Colonic mucosa (tissue), 4 donors: ENCODE results near the gene SPRYD3. TPM values are rescaled to one million over a fixed set of nuclear protein-coding genes. Genes with fewer than 3 reads are reported as not detected.
"Not testable (repeated sequence)": the region's sequence is repeated elsewhere in the genome, so short reads cannot be mapped to it uniquely, and the experiment has no call there.

Experiments used
- DNase-seq: peaks from one replicate; pipeline ENCODE4 v3.0.0-alpha.2; 2020
- H3K27ac ChIP-seq: fragments of 200-600 bp; one replicate; pipeline ENCODE4 v1.8.0; 2021
- H3K27me3 ChIP-seq: fragments of 200-600 bp; one replicate; pipeline ENCODE4 v1.8.0; 2021
- H3K36me3 ChIP-seq: fragments of 200-600 bp; one replicate; pipeline ENCODE4 v1.8.0; 2021
- H3K4me1 ChIP-seq: fragments of 200-600 bp; one replicate; pipeline ENCODE4 v1.8.0; 2021; ENCODE audit warnings: mild to moderate bottlenecking
- H3K4me3 ChIP-seq: fragments of 200-600 bp; one replicate; pipeline ENCODE4 v1.8.0; 2021
- H3K9ac ChIP-seq, 2 donors: one replicate each; pipeline ENCODE4 v1.7.0; 2013; ENCODE audit warnings: control low read depth in 2 of 2, low read depth in 2 of 2, low read length in 2 of 2
- H3K9me3 ChIP-seq: fragments of 200-600 bp; one replicate; pipeline ENCODE4 v1.8.0; 2021
- CTCF ChIP-seq: fragments of 200-600 bp; IDR thresholded peaks from one replicate; pipeline ENCODE4 v1.8.0; 2022; ENCODE audit warnings: antibody characterized with exemption, mild to moderate bottlenecking
- intact Hi-C: fragments of 100-400 bp; cut with DNase I; formaldehyde crosslinking; loops from one replicate; pipeline ENCODE4 v1.14.1; 2022
- total RNA-seq, 2 donors: library from RNA; stranded (reverse); fragmentation: NEBNext Ultra II Directional in 1 of 2; extraction: Animal tissue kit (Norgen Biotek cat#: 25700) in 1 of 2; gene quantifications; one replicate each; pipeline ENCODE4 v1.2.1, GENCODE V29; 2021
- donor health status: healthy.
- donor health status: DM: no; HTN: no; CAD: no.
- donor health status: DM: no; HTN: no; CAD: no.

SPRYD3 gene
- total RNA-seq, 2 donors from 2014 or later = 32.5 to 35.0 TPM

- Histone ChIP-seq H3K27ac (no peak overlapping the region), H3K4me3 (no peak overlapping the region), H3K9ac (no peak overlapping the region), H3K4me1 (no peaks in the 10 kb centered on the region), H3K9me3 (no peaks in the 10 kb centered on the region), H3K36me3 (no peaks in the 10 kb centered on the region), H3K27me3 (no peaks in the 10 kb centered on the region)
- no peak for TF ChIP-seq CTCF
- no peak for DNase-seq
- intact Hi-C loops = no loop called here
Measured at GRCh38 chr12:53113136-53113705, 34.0 kb upstream of the SPRYD3 start.

- H3K9me3 ChIP-seq, H3K9ac ChIP-seq, intact Hi-C loops, H3K27ac ChIP-seq, H3K36me3 ChIP-seq, H3K4me1 ChIP-seq, H3K4me3 ChIP-seq, H3K27me3 ChIP-seq, DNase-seq: not testable (repeated sequence)
Measured at GRCh38 chr12:53112431-53112830, 33.2 kb upstream of the SPRYD3 start.

GRCh38 chr12:53107122-53107521 is 27.9 kb upstream of the SPRYD3 start:
- Histone ChIP-seq H3K27me3 (no peaks in the 10 kb centered on the region), H3K9me3 (no peaks in the 10 kb centered on the region), H3K27ac (no peak overlapping the region), H3K9ac (no peak overlapping the region), H3K4me1 (peaks cover 6% of the 10 kb centered on the region), H3K36me3 (no peaks in the 10 kb centered on the region), H3K4me3 (no peak overlapping the region)
- intact Hi-C loops = no loop called here
- no peak for TF ChIP-seq CTCF
- no peak for DNase-seq

- TF ChIP-seq CTCF = no peak
- H3K4me1 ChIP-seq = peaks cover 6% of the 10 kb centered on the region
- intact Hi-C loops = no loop called here
- no peak overlapping the region for H3K27ac ChIP-seq
- no peak overlapping the region for H3K4me3 ChIP-seq
- DNase-seq = peak; percentile 6
- H3K9me3 ChIP-seq = no peaks in the 10 kb centered on the region
- no peaks in the 10 kb centered on the region for H3K27me3 ChIP-seq
- no peaks in the 10 kb centered on the region for H3K36me3 ChIP-seq
- no peak overlapping the region for H3K9ac ChIP-seq
Measured at GRCh38 chr12:53105712-53106439, 26.7 kb upstream of the SPRYD3 start.

GRCh38 chr12:53105256-53105655 is 26.1 kb upstream of the SPRYD3 start:
- Histone ChIP-seq H3K4me3 (no peak overlapping the region), H3K9me3 (no peaks in the 10 kb centered on the region), H3K36me3 (no peaks in the 10 kb centered on the region), H3K9ac (no peak overlapping the region), H3K27me3 (no peaks in the 10 kb centered on the region), H3K4me1 (peaks cover 6% of the 10 kb centered on the region), H3K27ac (no peak overlapping the region)
- no peak for TF ChIP-seq CTCF
- DNase-seq = peak; percentile 8
- intact Hi-C loops = no loop called here

GRCh38 chr12:53103860-53104305 is 24.7 kb upstream of the SPRYD3 start:
- DNase-seq = peak; percentile 17
- Histone ChIP-seq H3K27ac (no peak overlapping the region), H3K36me3 (no peaks in the 10 kb centered on the region)

More at GRCh38 chr12:53103860-53104305, 24.7 kb upstream of the SPRYD3 start:
- intact Hi-C loops = no loop called here
- Histone ChIP-seq H3K4me1 (peaks cover 6% of the 10 kb centered on the region), H3K9ac (no peak overlapping the region), H3K4me3 (no peak overlapping the region), H3K27me3 (no peaks in the 10 kb centered on the region), H3K9me3 (no peaks in the 10 kb centered on the region)
- TF ChIP-seq CTCF = no peak
